IMR-90 (cell line): ENCODE data around the gene TRAF3. TPM values are rescaled to one million over a fixed set of nuclear protein-coding genes. Genes with fewer than 3 reads are reported as not detected.

Source experiments
- ATAC-seq: fragments of 200-7000 bp; cut with Tn5 transposase; 2 replicates; pipeline ENCODE4 v1.9.1; 2020; ENCODE audit warnings: low read depth, mild to moderate bottlenecking, moderate library complexity
- BruUV-seq: library from RNA; stranded (reverse); fragments of 400-500 nt; replicated peaks from 2 replicates; lab custom pipeline; 2021; lab: Mats Ljungman, UMichigan
- CTCF ChIA-PET: fragments of 300-600 bp; formaldehyde crosslinking; extraction: SDS; loops from one replicate; lab custom pipeline; 2021; ENCODE audit warnings: antibody characterized with exemption; lab: Yijun Ruan, JAX
- POLR2A ChIA-PET: fragments of 300-600 bp; sonication (Branson Sonifier 250); formaldehyde crosslinking; loops from one replicate; lab custom pipeline; 2022; ENCODE audit warnings: antibody characterized with exemption; ENCODE audit not compliant: unreplicated experiment; lab: Charles Lee
- DNase-seq: peaks from one replicate; pipeline ENCODE4 v3.0.0; 2013
- H2AFZ ChIP-seq: replicated peaks from 2 replicates; pipeline ENCODE3; 2013; ENCODE audit warnings: low read length, mild to moderate bottlenecking; ENCODE audit not compliant: poor library complexity
- H2AK5ac ChIP-seq: 2 replicates; pipeline ENCODE4 v1.6.1; 2013; ENCODE audit warnings: low read depth, low read length, inconsistent platforms
- H2AK9ac ChIP-seq: replicated peaks from 2 replicates; pipeline ENCODE3; 2013; ENCODE audit warnings: mild to moderate bottlenecking, low read depth, low read length, moderate library complexity; ENCODE audit not compliant: poor library complexity
- H2BK120ac ChIP-seq: 2 replicates; pipeline ENCODE4 v1.6.1; 2013; ENCODE audit warnings: low read depth, low read length, inconsistent platforms
- H2BK15ac ChIP-seq: 3 replicates; pipeline ENCODE4 v1.6.1; 2013; ENCODE audit warnings: low read depth, low read length, inconsistent platforms
- H2BK20ac ChIP-seq: 2 replicates; pipeline ENCODE4 v1.6.1; 2013; ENCODE audit warnings: low read depth, mild to moderate bottlenecking, inconsistent platforms, low read length, moderate library complexity
- H2BK5ac ChIP-seq: 2 replicates; pipeline ENCODE4 v1.6.1; 2013; ENCODE audit warnings: mild to moderate bottlenecking, low read depth, low read length, inconsistent platforms; ENCODE audit not compliant: poor library complexity, severe bottlenecking
- H3K14ac ChIP-seq: replicated peaks from 2 replicates; pipeline ENCODE4 v1.6.1; 2013; ENCODE audit warnings: low read depth, low read length, inconsistent platforms
- H3K18ac ChIP-seq: 2 replicates; pipeline ENCODE4 v1.6.1; 2013; ENCODE audit warnings: low read depth, low read length, control low read depth
- H3K23ac ChIP-seq: 2 replicates; pipeline ENCODE4 v1.6.1; 2013; ENCODE audit warnings: low read depth, low read length, inconsistent platforms
- H3K27ac ChIP-seq: 2 replicates; pipeline ENCODE4 v1.5.1; 2013; ENCODE audit warnings: mild to moderate bottlenecking, control low read depth, low read length; ENCODE audit not compliant: insufficient read depth
- H3K27me3 ChIP-seq: 2 replicates; pipeline ENCODE4 v1.6.1; 2013; ENCODE audit warnings: low read length; ENCODE audit not compliant: control insufficient read depth, insufficient read depth
- H3K36me3 ChIP-seq: 2 replicates; pipeline ENCODE4 v1.6.1; 2013; ENCODE audit warnings: low read length, mixed read lengths; ENCODE audit not compliant: control insufficient read depth, insufficient read depth
- H3K4ac ChIP-seq: 2 replicates; pipeline ENCODE4 v1.6.1; 2013; ENCODE audit warnings: low read depth, low read length, inconsistent platforms
- H3K4me1 ChIP-seq: 2 replicates; pipeline ENCODE4 v1.6.1; 2013; ENCODE audit warnings: low read length, mixed read lengths; ENCODE audit not compliant: control insufficient read depth, insufficient read depth
- H3K4me2 ChIP-seq: 2 replicates; pipeline ENCODE4 v1.6.1; 2013; ENCODE audit warnings: low read depth, mild to moderate bottlenecking, control low read depth, low read length, moderate library complexity
- H3K4me3 ChIP-seq: 2 replicates; pipeline ENCODE4 v1.5.1; 2013; ENCODE audit warnings: low read depth, mild to moderate bottlenecking, control low read depth, low read length, moderate library complexity; ENCODE audit not compliant: insufficient read depth
- H3K56ac ChIP-seq: 2 replicates; pipeline ENCODE4 v1.6.1; 2013; ENCODE audit warnings: low read length, inconsistent platforms; ENCODE audit not compliant: insufficient read depth; ENCODE audit errors: extremely low read depth
- H3K79me1 ChIP-seq, 2 experiments: 2 replicates each; pipeline ENCODE4 v1.6.1; 2013; ENCODE audit warnings: low read length in 2 of 2, inconsistent platforms in 1 of 2, low read depth in 1 of 2
- H3K9ac ChIP-seq: 2 replicates; pipeline ENCODE4 v1.6.1; 2013; ENCODE audit warnings: low read depth, low read length, control low read depth
- H3K9me1 ChIP-seq: 2 replicates; pipeline ENCODE4 v1.6.1; 2013; ENCODE audit warnings: low read length, inconsistent platforms; ENCODE audit not compliant: insufficient read depth
- H3K9me3 ChIP-seq: 2 replicates; pipeline ENCODE4 v1.6.1; 2013; ENCODE audit warnings: low read length; ENCODE audit not compliant: control insufficient read depth, insufficient read depth
- H4K20me1 ChIP-seq: 2 replicates; pipeline ENCODE4 v1.6.1; 2013; ENCODE audit warnings: low read length, inconsistent platforms; ENCODE audit not compliant: insufficient read depth
- H4K5ac ChIP-seq: 2 replicates; pipeline ENCODE4 v1.6.1; 2013; ENCODE audit warnings: mild to moderate bottlenecking, low read depth, low read length, control low read depth
- H4K8ac ChIP-seq, 2 experiments: 2 replicates each; pipeline ENCODE4 v1.6.1; 2013; ENCODE audit warnings: low read depth in 2 of 2, low read length in 2 of 2, control low read depth in 1 of 2, inconsistent platforms in 1 of 2
- H4K91ac ChIP-seq: 2 replicates; pipeline ENCODE4 v1.6.1; 2013; ENCODE audit warnings: low read depth, low read length, inconsistent platforms; ENCODE audit not compliant: insufficient read depth
- BHLHE40 ChIP-seq: fragments of 150-350 bp; IDR thresholded peaks from 2 replicates; pipeline ENCODE4 v1.6.1; 2016; ENCODE audit warnings: mild to moderate bottlenecking, low read depth, low read length
- CEBPB ChIP-seq: IDR thresholded peaks from 2 replicates; pipeline ENCODE4 v1.6.1; 2012; ENCODE audit warnings: low read depth, low read length, improper control_type of control experiment
- CTCF ChIP-seq: conservative IDR thresholded peaks from 2 replicates; pipeline ENCODE4 v1.5.1; 2012; ENCODE audit warnings: mild to moderate bottlenecking, low read depth, low read length, improper control_type of control experiment
- ELK1 ChIP-seq: fragments of 150-350 bp; IDR thresholded peaks from 2 replicates; pipeline ENCODE4 v1.6.1; 2016; ENCODE audit warnings: low read depth, mild to moderate bottlenecking, low read length, moderate library complexity, borderline replicate concordance
- MAFK ChIP-seq: IDR thresholded peaks from 2 replicates; pipeline ENCODE4 v1.6.1; 2012; ENCODE audit warnings: low read depth, low read length, improper control_type of control experiment
- MXI1 ChIP-seq: IDR thresholded peaks from 2 replicates; pipeline ENCODE4 v1.6.1; 2012; ENCODE audit warnings: low read depth, mild to moderate bottlenecking, low read length, moderate library complexity, borderline replicate concordance
- NFE2L2 ChIP-seq: fragments of 150-350 bp; IDR thresholded peaks from 2 replicates; pipeline ENCODE4 v1.6.1; 2016; ENCODE audit warnings: low read depth, mild to moderate bottlenecking, low read length
- POLR2A ChIP-seq: IDR thresholded peaks from 2 replicates; pipeline ENCODE4 v1.6.1; 2012; ENCODE audit warnings: mild to moderate bottlenecking, low read depth, low read length
- RAD21 ChIP-seq: IDR thresholded peaks from 2 replicates; pipeline ENCODE4 v1.6.1; 2012; ENCODE audit warnings: low read length, improper control_type of control experiment
- RCOR1 ChIP-seq: IDR thresholded peaks from 2 replicates; pipeline ENCODE4 v1.6.1; 2012; ENCODE audit warnings: mild to moderate bottlenecking, low read length, improper control_type of control experiment; ENCODE audit not compliant: insufficient replicate concordance
- RFX5 ChIP-seq: IDR thresholded peaks from 2 replicates; pipeline ENCODE4 v1.8.0; 2012; ENCODE audit warnings: low read depth, mild to moderate bottlenecking, low read length, moderate library complexity
- SMC3 ChIP-seq: fragments of 150-350 bp; IDR thresholded peaks from 2 replicates; pipeline ENCODE4 v1.6.1; 2016; ENCODE audit warnings: low read depth, mild to moderate bottlenecking, antibody characterized with exemption, low read length, moderate library complexity
- USF2 ChIP-seq: fragments of 150-350 bp; IDR thresholded peaks from 2 replicates; pipeline ENCODE4 v1.6.1; 2017; ENCODE audit warnings: mild to moderate bottlenecking, antibody characterized with exemption, low read length, low read depth
- WGBS, 2 experiments: methylation state at CpG; one replicate each; pipeline versions ENCODE4 v1.1.5 to v1.1.7; 2013; ENCODE audit warnings: missing lambda C conversion rate in 2 of 2; ENCODE audit not compliant: insufficient read length in 1 of 2; ENCODE audit errors: extremely low coverage in 2 of 2; 5-methylcytosine and 5-hydroxymethylcytosine counted together
- dilution Hi-C: fragments of 300-500 bp; cut with HindIII; formaldehyde crosslinking; loops from one replicate; pipeline ENCODE4 v1.14.3; 2018; ENCODE audit warnings: low sequenced_read_pairs; ENCODE audit not compliant: unreplicated experiment
- in situ Hi-C: fragments of 300-500 bp; cut with MboI; formaldehyde crosslinking; loops from 3 replicates; pipeline ENCODE4 v1.14.3; 2019; ENCODE audit warnings: low sequenced_read_pairs, inconsistent platforms, mixed read lengths
- intact Hi-C: fragments of 100-400 bp; cut with micrococcal nuclease; formaldehyde crosslinking; loops from 2 replicates; pipeline ENCODE4 v1.10.0; 2022
- polyA plus RNA-seq, 3 experiments: library from polyadenylated mRNA; depleted of rRNA; stranded (reverse); fragments of >200 nt; gene quantifications; 2 replicates each; pipeline ENCODE4 v1.2.3, GENCODE V29; 2012; ENCODE audit warnings: low replicate concordance in 1 of 3
- total RNA-seq: library from RNA; depleted of rRNA; stranded (reverse); fragments of >200 nt; gene quantifications from 2 replicates; pipeline ENCODE4 v1.2.3, GENCODE V29; 2012

TRAF3 gene
- total and polyA plus RNA-seq, 2 of the 4 experiments (the other 2 are of a cell fraction), result 21.2 to 25.3 TPM

GRCh38 chr14:102805941-102806340 is 28.7 kb downstream of the TRAF3 start:
- Histone ChIP-seq H3K9ac (no peak overlapping the region), H3K36me3 (no peaks in the 10 kb centered on the region), H4K5ac (no peak overlapping the region), H2BK5ac (no peak overlapping the region), H2AK5ac (no peak overlapping the region), H3K27ac (no peak overlapping the region), H2AK9ac (no peak overlapping the region), H3K23ac (no peak overlapping the region), H2AFZ (no peak overlapping the region), H3K56ac (no peak overlapping the region), H3K9me3 (no peaks in the 10 kb centered on the region), H3K79me1 (peaks cover 42 to 75% of the 10 kb centered on the region in 2 experiments), H3K9me1 (peaks cover 25% of the 10 kb centered on the region), H2BK20ac (no peak overlapping the region), H2BK15ac (no peak overlapping the region), H3K4me3 (no peak overlapping the region), H3K27me3 (no peaks in the 10 kb centered on the region), H2BK120ac (no peak overlapping the region), H3K18ac (no peak overlapping the region), H3K14ac (no peak overlapping the region), H3K4me1 (peaks cover 3% of the 10 kb centered on the region), H3K4ac (no peak overlapping the region), H4K20me1 (peaks cover 52% of the 10 kb centered on the region), H3K4me2 (no peak overlapping the region), H4K91ac (no peak overlapping the region), H4K8ac (no peak overlapping the region)
- in situ Hi-C loops, result no loop called here
- intact Hi-C loops, result no loop called here
- ChIA-PET CTCF (no interaction called here), POLR2A (no interaction called here)
- ATAC-seq (no peak), DNase-seq (no peak)
- WGBS, 2 experiments, result no CpG with 5 or more reads among the region's 5 CpGs
- dilution Hi-C loops, result no loop called here
- TF ChIP-seq ELK1 (no peak), RCOR1 (no peak), SMC3 (no peak), POLR2A (no peak), USF2 (no peak), CEBPB (no peak), RAD21 (no peak), RFX5 (no peak), BHLHE40 (no peak), MXI1 (no peak), MAFK (no peak), NFE2L2 (no peak), CTCF (no peak; the same call in 1 of the 2 replicates)
- no TSS peak for BruUV-seq
